Fibroblast of lung (primary cell): ENCODE results near the gene HBE1. TPM values are rescaled to one million over a fixed set of nuclear protein-coding genes. Genes with fewer than 3 reads are reported as not detected.
"Not testable (repeated sequence)": the region's sequence is repeated elsewhere in the genome, so short reads cannot be mapped to it uniquely, and the experiment has no call there.

Source experiments
- DNase-seq, 2 donors: peaks; one replicate each; pipeline versions ENCODE4 v3.0.0 to v3.0.0-alpha.2; 2010; ENCODE audit warnings: low read depth in 2 of 2
- H2AFZ ChIP-seq: 2 replicates; pipeline ENCODE4 v1.5.1; 2012; ENCODE audit warnings: low read length, control low read depth, inconsistent platforms
- H3K27ac ChIP-seq: 2 replicates; pipeline ENCODE4 v1.5.1; 2011; ENCODE audit warnings: low read length, control low read depth; ENCODE audit not compliant: insufficient read depth
- H3K27me3 ChIP-seq: 2 replicates; pipeline ENCODE4 v1.5.1; 2011; ENCODE audit warnings: mild to moderate bottlenecking, low read length; ENCODE audit not compliant: control insufficient read depth, insufficient read depth
- H3K36me3 ChIP-seq: 2 replicates; pipeline ENCODE4 v1.5.1; 2011; ENCODE audit warnings: low read length; ENCODE audit not compliant: control insufficient read depth, insufficient read depth
- H3K4me1 ChIP-seq: 2 replicates; pipeline ENCODE4 v1.5.1; 2011; ENCODE audit warnings: low read length; ENCODE audit not compliant: control insufficient read depth, insufficient read depth; ENCODE audit errors: extremely low read depth
- H3K4me2 ChIP-seq: 2 replicates; pipeline ENCODE4 v1.5.1; 2011; ENCODE audit warnings: low read length, control low read depth; ENCODE audit not compliant: insufficient read depth; ENCODE audit errors: extremely low read depth
- H3K4me3 ChIP-seq, 4 experiments: fragments of 200-600 bp in 1 of 4; sonication (generic) in 1 of 4; replicated peaks in 1 of 4; 2 replicates each; pipeline ENCODE4 v1.5.1; 2011 to 2016; ENCODE audit warnings: low read length in 4 of 4, low read depth in 3 of 4, mild to moderate bottlenecking in 3 of 4, control low read depth in 2 of 4, inconsistent platforms in 1 of 4, mixed read lengths in 1 of 4; ENCODE audit not compliant: insufficient read depth in 1 of 4; ENCODE audit errors: control extremely low read depth in 1 of 4
- H3K79me2 ChIP-seq: 2 replicates; pipeline ENCODE4 v1.5.1; 2012; ENCODE audit warnings: mild to moderate bottlenecking, low read length, inconsistent platforms; ENCODE audit not compliant: control insufficient read depth, insufficient read depth
- H3K9ac ChIP-seq: 2 replicates; pipeline ENCODE4 v1.5.1; 2011; ENCODE audit warnings: mild to moderate bottlenecking, low read length, control low read depth; ENCODE audit not compliant: insufficient read depth
- H3K9me3 ChIP-seq: 2 replicates; pipeline ENCODE4 v1.5.1; 2012; ENCODE audit warnings: low read depth, low read length; ENCODE audit not compliant: control insufficient read depth, insufficient read depth
- H4K20me1 ChIP-seq: 2 replicates; pipeline ENCODE4 v1.5.1; 2011; ENCODE audit warnings: low read length; ENCODE audit not compliant: control insufficient read depth, insufficient read depth; ENCODE audit errors: extremely low read depth
- CTCF ChIP-seq, 2 donors: IDR thresholded peaks in 1 of 2; conservative IDR thresholded peaks in 1 of 2; 1 replicate in 1 of 2; 2 replicates in 1 of 2; pipeline ENCODE4 v1.5.1; 2011 to 2012; ENCODE audit warnings: low read length in 2 of 2, control low read depth in 1 of 2, inconsistent platforms in 1 of 2, low read depth in 1 of 2, mild to moderate bottlenecking in 1 of 2
- EZH2 ChIP-seq: IDR thresholded peaks from 2 replicates; pipeline ENCODE4 v1.5.1; 2012; ENCODE audit warnings: low read length, control low read depth, mild to moderate bottlenecking; ENCODE audit errors: missing control alignments
- polyA plus RNA-seq, 2 donors: library from polyadenylated mRNA; depleted of rRNA in 1 of 2; stranded (reverse) in 1 of 2; unstranded in 1 of 2; fragments of >200 nt; gene quantifications; 2 replicates each; pipeline ENCODE4 v1.2.1, GENCODE V29; 2011 to 2012; ENCODE audit warnings: missing spikeins in 1 of 2
- total RNA-seq: library from RNA; depleted of rRNA; stranded (reverse); fragments of >200 nt; gene quantifications from 2 replicates; pipeline ENCODE4 v1.2.1, GENCODE V29; 2014

Gene HBE1
- total and polyA plus RNA-seq, 2 donors (not counting 1 experiment from before 2014, with no cell fraction given), result 0.33 to 3.1 TPM

GRCh38 chr11:5250543-5251204 is 19.1 kb downstream of the HBE1 start:
- Histone ChIP-seq H3K36me3 (no peaks in the 10 kb centered on the region), H2AFZ (no peak overlapping the region), H3K79me2 (no peaks in the 10 kb centered on the region), H3K4me2 (no peak overlapping the region), H3K4me1 (no peaks in the 10 kb centered on the region), H3K27ac (no peak overlapping the region), H3K27me3 (no peaks in the 10 kb centered on the region), H3K9ac (no peak overlapping the region), H4K20me1 (no peaks in the 10 kb centered on the region), H3K9me3 (no peaks in the 10 kb centered on the region), H3K4me3 (no peak overlapping the region)
- no peak for DNase-seq
- TF ChIP-seq EZH2, result no peak
- no peak for TF ChIP-seq CTCF (conservative IDR thresholded peaks at IDR 0.05 in 1 of 2, IDR thresholded peaks at IDR 0.05 in 1 of 2; ENCODE audit: low read depth in 1 of 2, low read length in 2 of 2)

GRCh38 chr11:5249807-5250396 is 19.8 kb downstream of the HBE1 start, which contains the start of gene HBG1:
Gene HBG1 (minus strand): TSS chr11:5249857. CDS start chr11:5249804, 53 bp downstream.
- not testable (repeated sequence) for H3K4me3 ChIP-seq, H3K9ac ChIP-seq, H3K36me3 ChIP-seq, H3K79me2 ChIP-seq, H3K27me3 ChIP-seq, H3K9me3 ChIP-seq, H4K20me1 ChIP-seq, H3K4me2 ChIP-seq, H3K4me1 ChIP-seq, H3K27ac ChIP-seq, H2AFZ ChIP-seq
- DNase-seq, result peak in 1 of 2 donors; percentile 35

GRCh38 chr11:5248498-5248897 is 21.2 kb downstream of the HBE1 start:
- H3K9me3 ChIP-seq, H3K4me1 ChIP-seq, H3K79me2 ChIP-seq, H4K20me1 ChIP-seq, DNase-seq, H3K9ac ChIP-seq, H3K4me2 ChIP-seq, H2AFZ ChIP-seq, H3K4me3 ChIP-seq, H3K36me3 ChIP-seq, H3K27me3 ChIP-seq, H3K27ac ChIP-seq: not testable (repeated sequence)
